Loucy (cell line): ENCODE measurements around the gene HMGN3.

ENCODE experiments used
- H2AFZ ChIP-seq: fragments of 200-600 bp; sonication (generic); 2 replicates; pipeline ENCODE4 v1.6.0; 2016; ENCODE audit warnings: antibody characterized with exemption, mild to moderate bottlenecking, low read length, moderate library complexity
- H3F3A ChIP-seq: fragments of 200-600 bp; 2 replicates; pipeline ENCODE4 v1.6.0; 2016; ENCODE audit warnings: antibody characterized with exemption, low read depth, mild to moderate bottlenecking
- H3K27me3 ChIP-seq: fragments of 200-600 bp; sonication (generic); 2 replicates; pipeline ENCODE4 v1.6.1; 2014; ENCODE audit warnings: low read length, mild to moderate bottlenecking; ENCODE audit not compliant: insufficient read depth, poor library complexity, severe bottlenecking
- H3K36me3 ChIP-seq: fragments of 200-600 bp; sonication (generic); 2 replicates; pipeline ENCODE4 v1.6.1; 2016; ENCODE audit warnings: low read length; ENCODE audit not compliant: insufficient read depth
- H3K4me1 ChIP-seq: fragments of 200-600 bp; sonication (generic); 2 replicates; pipeline ENCODE4 v1.5.1; 2014; ENCODE audit warnings: low read length, mild to moderate bottlenecking; ENCODE audit not compliant: insufficient read depth, poor library complexity, severe bottlenecking
- H3K4me2 ChIP-seq: fragments of 200-600 bp; sonication (generic); 2 replicates; pipeline ENCODE4 v1.6.0; 2014; ENCODE audit warnings: antibody characterized with exemption, low read length, low read depth, mild to moderate bottlenecking; ENCODE audit not compliant: poor library complexity, severe bottlenecking
- H3K4me3 ChIP-seq: fragments of 200-600 bp; sonication (generic); 2 replicates; pipeline ENCODE4 v1.5.1; 2014; ENCODE audit warnings: low read length, mild to moderate bottlenecking, mixed read lengths; ENCODE audit not compliant: poor library complexity, severe bottlenecking
- H3K79me2 ChIP-seq: fragments of 200-600 bp; sonication (generic); 2 replicates; pipeline ENCODE4 v1.6.1; 2014; ENCODE audit warnings: low read length; ENCODE audit not compliant: insufficient read depth
- H3K9ac ChIP-seq: fragments of 200-600 bp; sonication (generic); 2 replicates; pipeline ENCODE4 v1.6.0; 2014; ENCODE audit warnings: mild to moderate bottlenecking, low read depth, low read length, moderate library complexity; ENCODE audit not compliant: poor library complexity, severe bottlenecking
- H3K9me2 ChIP-seq: fragments of 200-600 bp; sonication (generic); replicated peaks from 2 replicates; pipeline ENCODE4 v1.6.1; 2016; ENCODE audit warnings: low read depth, low read length, mixed read lengths
- H3K9me3 ChIP-seq: fragments of 200-600 bp; sonication (generic); 2 replicates; pipeline ENCODE4 v1.6.1; 2014; ENCODE audit warnings: mild to moderate bottlenecking, antibody characterized with exemption, low read length, low read depth; ENCODE audit not compliant: insufficient read depth
- H4K20me1 ChIP-seq: fragments of 200-600 bp; sonication (generic); 2 replicates; pipeline ENCODE4 v1.6.0; 2014; ENCODE audit warnings: antibody characterized with exemption, low read length, mild to moderate bottlenecking; ENCODE audit not compliant: insufficient read depth, poor library complexity, severe bottlenecking
- EZH2phosphoT487 ChIP-seq: fragments of 200-600 bp; IDR thresholded peaks from 2 replicates; pipeline ENCODE4 v1.6.1; 2018; ENCODE audit warnings: antibody characterized with exemption, mild to moderate bottlenecking, moderate library complexity, borderline replicate concordance
- TF ChIP-seq, protein P1 (sequence below): fragments of 200-600 bp; sonication (generic); conservative IDR thresholded peaks from 2 replicates; pipeline ENCODE4 v1.5.1; 2014; ENCODE audit warnings: mild to moderate bottlenecking, antibody characterized with exemption, low read length

HMGN3 gene

DNA sequence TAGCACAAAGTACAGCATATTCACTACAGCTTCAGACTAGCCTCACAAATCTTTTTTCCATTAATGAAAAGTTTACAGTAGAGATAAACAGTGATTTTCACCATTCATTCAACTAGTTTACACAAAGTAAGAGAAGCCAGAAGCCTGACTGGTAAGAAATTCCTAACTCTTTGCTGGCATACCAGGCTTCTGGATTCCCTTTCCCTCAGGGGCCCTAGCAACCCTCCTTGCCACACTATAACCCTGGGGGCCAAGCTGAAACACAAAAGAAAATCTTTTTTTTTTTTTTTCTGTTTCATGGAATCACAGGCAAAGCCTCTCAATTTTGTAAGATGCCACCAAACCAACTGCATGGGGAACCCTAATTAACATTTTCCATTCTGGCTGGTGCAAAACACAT, 28.9 kb upstream of the HMGN3 start:
- H3K4me2 ChIP-seq = no peak overlapping the region
- no peaks in the 10 kb centered on the region for H3K79me2 ChIP-seq
- no peaks in the 10 kb centered on the region for H3F3A ChIP-seq
- H3K9me3 ChIP-seq = no peaks in the 10 kb centered on the region
- H3K4me3 ChIP-seq = no peak overlapping the region
- no peaks in the 10 kb centered on the region for H3K4me1 ChIP-seq
- TF ChIP-seq, protein P1, sequence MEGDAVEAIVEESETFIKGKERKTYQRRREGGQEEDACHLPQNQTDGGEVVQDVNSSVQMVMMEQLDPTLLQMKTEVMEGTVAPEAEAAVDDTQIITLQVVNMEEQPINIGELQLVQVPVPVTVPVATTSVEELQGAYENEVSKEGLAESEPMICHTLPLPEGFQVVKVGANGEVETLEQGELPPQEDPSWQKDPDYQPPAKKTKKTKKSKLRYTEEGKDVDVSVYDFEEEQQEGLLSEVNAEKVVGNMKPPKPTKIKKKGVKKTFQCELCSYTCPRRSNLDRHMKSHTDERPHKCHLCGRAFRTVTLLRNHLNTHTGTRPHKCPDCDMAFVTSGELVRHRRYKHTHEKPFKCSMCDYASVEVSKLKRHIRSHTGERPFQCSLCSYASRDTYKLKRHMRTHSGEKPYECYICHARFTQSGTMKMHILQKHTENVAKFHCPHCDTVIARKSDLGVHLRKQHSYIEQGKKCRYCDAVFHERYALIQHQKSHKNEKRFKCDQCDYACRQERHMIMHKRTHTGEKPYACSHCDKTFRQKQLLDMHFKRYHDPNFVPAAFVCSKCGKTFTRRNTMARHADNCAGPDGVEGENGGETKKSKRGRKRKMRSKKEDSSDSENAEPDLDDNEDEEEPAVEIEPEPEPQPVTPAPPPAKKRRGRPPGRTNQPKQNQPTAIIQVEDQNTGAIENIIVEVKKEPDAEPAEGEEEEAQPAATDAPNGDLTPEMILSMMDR = no peak
- no peak for TF ChIP-seq EZH2phosphoT487
- H4K20me1 ChIP-seq = no peaks in the 10 kb centered on the region
- H3K9me2 ChIP-seq = no peaks in the 10 kb centered on the region
- no peaks in the 10 kb centered on the region for H3K36me3 ChIP-seq
- no peak overlapping the region for H3K9ac ChIP-seq
- no peaks in the 10 kb centered on the region for H3K27me3 ChIP-seq
- H2AFZ ChIP-seq = no peak overlapping the region

DNA sequence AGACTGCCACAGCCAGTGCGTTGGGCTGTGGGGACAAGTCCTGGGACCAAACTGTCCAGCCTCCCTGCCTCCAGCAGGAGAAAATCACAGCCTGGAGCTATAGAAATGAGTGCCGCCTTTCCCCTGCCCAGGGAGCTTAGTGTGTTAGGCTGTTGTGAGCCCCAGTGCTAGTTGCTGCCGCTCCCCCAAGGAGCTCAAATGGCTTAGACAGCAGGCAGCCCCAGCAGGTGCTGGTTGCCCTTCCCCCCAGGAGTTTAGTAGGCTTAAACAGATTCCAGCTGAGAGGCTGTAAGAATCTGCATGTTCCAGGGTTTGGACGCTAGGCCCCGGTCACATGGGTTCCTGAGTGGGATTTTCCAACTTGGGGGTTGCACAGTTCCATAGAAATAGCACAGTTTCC, 27.2 kb upstream of the HMGN3 start:
- H2AFZ ChIP-seq = no peak overlapping the region
- no peak overlapping the region for H3K4me3 ChIP-seq
- TF ChIP-seq, protein P1 = no peak
- no peak for TF ChIP-seq EZH2phosphoT487
- H4K20me1 ChIP-seq = no peaks in the 10 kb centered on the region
- no peaks in the 10 kb centered on the region for H3K36me3 ChIP-seq
- no peaks in the 10 kb centered on the region for H3K4me1 ChIP-seq
- no peak overlapping the region for H3K4me2 ChIP-seq
- no peaks in the 10 kb centered on the region for H3K79me2 ChIP-seq
- H3K9ac ChIP-seq = no peak overlapping the region
- no peaks in the 10 kb centered on the region for H3K27me3 ChIP-seq
- H3K9me2 ChIP-seq = no peaks in the 10 kb centered on the region
- H3K9me3 ChIP-seq = no peaks in the 10 kb centered on the region
- H3F3A ChIP-seq = no peaks in the 10 kb centered on the region

DNA sequence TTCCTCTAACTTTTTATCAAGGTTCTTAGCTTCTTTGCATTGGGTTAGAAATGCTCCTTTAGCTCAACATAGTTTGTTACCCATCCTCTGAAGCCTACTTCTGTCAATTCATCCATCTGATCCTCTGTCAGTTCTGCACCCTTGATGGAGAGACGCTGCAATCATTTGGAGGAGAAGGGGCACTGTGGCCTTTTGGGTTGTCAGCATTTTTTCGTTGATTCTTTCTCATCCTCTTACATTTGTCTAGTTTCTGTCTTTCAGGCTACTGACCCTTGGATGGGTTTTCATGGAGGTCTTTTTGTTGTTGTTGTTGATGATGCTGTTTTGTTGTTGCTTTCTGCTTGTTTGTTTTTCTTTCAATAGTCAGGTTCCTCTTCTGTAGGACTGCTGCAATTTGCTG, 26.3 kb upstream of the HMGN3 start:
- Histone ChIP-seq H3K9me2 (no peaks in the 10 kb centered on the region), H3K4me1 (no peaks in the 10 kb centered on the region), H3K36me3 (no peaks in the 10 kb centered on the region), H3K4me3 (no peak overlapping the region), H3K27me3 (no peaks in the 10 kb centered on the region), H3K4me2 (no peak overlapping the region), H3K9me3 (no peaks in the 10 kb centered on the region), H2AFZ (no peak overlapping the region), H3K9ac (no peak overlapping the region), H3K79me2 (no peaks in the 10 kb centered on the region), H3F3A (no peaks in the 10 kb centered on the region), H4K20me1 (no peaks in the 10 kb centered on the region)
- TF ChIP-seq, protein P1 = no peak
- TF ChIP-seq EZH2phosphoT487 = no peak
